A549 (cell line): Measurements from ENCODE around the gene PRKN. TPM values are rescaled to one million over a fixed set of nuclear protein-coding genes. Genes with fewer than 3 reads are reported as not detected.

ENCODE experiments used
- ATAC-seq, 2 experiments: fragments of 200-7000 bp in 1 of 2; fragments of >200 bp in 1 of 2; cut with Nextera tagmentation in 1 of 2; cut with Tn5 transposase in 1 of 2; 3 replicates each; pipeline versions ENCODE4 v1.8.0 to v1.9.1; 2018 to 2020; ENCODE audit warnings: mild to moderate bottlenecking in 1 of 2, moderate library complexity in 1 of 2
- CTCF ChIA-PET: fragments of 300-600 bp; sonication (Branson Sonifier 250); formaldehyde crosslinking; extraction: SDS; loops from one replicate; lab custom pipeline; 2021; ENCODE audit warnings: antibody characterized with exemption, inconsistent platforms; lab: Yijun Ruan, JAX
- POLR2A ChIA-PET: fragments of 350-600 bp; formaldehyde crosslinking; extraction: SDS; loops from one replicate; lab custom pipeline; 2021; ENCODE audit warnings: antibody characterized with exemption, inconsistent platforms; lab: Yijun Ruan, JAX
- DNase-seq, 2 experiments: peaks; one replicate each; pipeline versions ENCODE4 v3.0.0 to v3.0.0-alpha.2; 2011 to 2016; ENCODE audit warnings: low read depth in 1 of 2, low spot score in 1 of 2
- FAIRE-seq: peaks from 2 replicates; lab custom pipeline; 2011; peaks lifted over from hg19 to GRCh38; lab: Jason Lieb, UNC
- H3K27ac ChIP-seq, 2 experiments: fragments of >200 bp; sonication (Bioruptor Twin); formaldehyde crosslinking; 3 replicates each; pipeline ENCODE4 v1.5.1; 2016 to 2017
- H3K4me1 ChIP-seq: fragments of >200 bp; sonication (Bioruptor Twin); formaldehyde crosslinking; 3 replicates; pipeline ENCODE4 v1.6.1; 2016
- H3K4me2 ChIP-seq: fragments of >200 bp; sonication (Bioruptor Twin); formaldehyde crosslinking; 3 replicates; pipeline ENCODE4 v1.6.1; 2016
- H3K4me3 ChIP-seq: fragments of >200 bp; sonication (Bioruptor Twin); formaldehyde crosslinking; 3 replicates; pipeline ENCODE4 v1.5.1; 2016
- H3K9me3 ChIP-seq: fragments of >200 bp; sonication (Bioruptor Twin); formaldehyde crosslinking; 3 replicates; pipeline ENCODE4 v1.6.1; 2016
- ATOH8 ChIP-seq: fragments of 250-450 bp; sonication (Bioruptor Pico); IDR thresholded peaks from 2 replicates; pipeline ENCODE4 v1.5.0; 2020; ENCODE audit warnings: low read depth, mild to moderate bottlenecking, moderate library complexity
- BHLHE40 ChIP-seq: IDR thresholded peaks from 2 replicates; pipeline ENCODE4 v1.6.1; 2012; ENCODE audit warnings: low read depth, low read length, inconsistent platforms
- CTCF ChIP-seq: fragments of >200 bp; sonication (Bioruptor Twin); formaldehyde crosslinking; IDR thresholded peaks from 3 replicates; pipeline ENCODE4 v1.5.1; 2016
- EHMT2 ChIP-seq: fragments of 200-600 bp; sonication (generic); IDR thresholded peaks from 2 replicates; pipeline ENCODE4 v1.6.1; 2016; ENCODE audit warnings: antibody characterized with exemption, low read depth, mild to moderate bottlenecking, moderate library complexity
- ELK1 ChIP-seq: fragments of 150-350 bp; IDR thresholded peaks from 2 replicates; pipeline ENCODE4 v1.6.1; 2014; ENCODE audit warnings: low read depth, mild to moderate bottlenecking, low read length
- FOSB ChIP-seq: fragments of 250-450 bp; sonication (Bioruptor Pico); IDR thresholded peaks from 2 replicates; pipeline ENCODE4 v1.5.0; 2020; ENCODE audit warnings: mild to moderate bottlenecking, moderate library complexity
- GATA3 ChIP-seq: IDR thresholded peaks from 2 replicates; pipeline ENCODE4 v1.6.1; 2012; ENCODE audit warnings: borderline replicate concordance
- JUN ChIP-seq, 2 experiments: fragments of >200 bp; sonication (Bioruptor Twin); formaldehyde crosslinking; IDR thresholded peaks; 2 replicates in 1 of 2; 3 replicates in 1 of 2; pipeline ENCODE4 v1.6.1; 2016 to 2017
- MAFK ChIP-seq: fragments of 450-650 bp; IDR thresholded peaks from 2 replicates; pipeline ENCODE4 v1.6.1; 2014; ENCODE audit not compliant: partially characterized antibody
- MAZ ChIP-seq: fragments of 150-350 bp; IDR thresholded peaks from 2 replicates; pipeline ENCODE4 v1.6.1; 2014; ENCODE audit warnings: antibody characterized with exemption, low read depth, low read length, borderline replicate concordance
- MYC ChIP-seq: IDR thresholded peaks from 2 replicates; pipeline ENCODE4 v1.6.1; 2012; ENCODE audit warnings: mild to moderate bottlenecking, inconsistent platforms, low read length, improper control_type of control experiment, borderline replicate concordance
- NPAS2 ChIP-seq: fragments of 250-450 bp; sonication (Bioruptor Pico); IDR thresholded peaks from 2 replicates; pipeline ENCODE4 v1.8.0; 2022; ENCODE audit warnings: mild to moderate bottlenecking, moderate library complexity, borderline replicate concordance
- NR3C1 ChIP-seq: fragments of >200 bp; sonication (Bioruptor Twin); formaldehyde crosslinking; IDR thresholded peaks from 3 replicates; pipeline ENCODE4 v1.6.1; 2017
- POLR2A ChIP-seq: IDR thresholded peaks from 2 replicates; pipeline ENCODE4 v1.6.1; 2012; ENCODE audit warnings: mild to moderate bottlenecking, low read length
- REST ChIP-seq: fragments of 200-600 bp; sonication (generic); IDR thresholded peaks from 2 replicates; pipeline ENCODE4 v1.6.1; 2016; ENCODE audit warnings: antibody characterized with exemption, mild to moderate bottlenecking, moderate library complexity
- SREBF2 ChIP-seq: fragments of 450-650 bp; IDR thresholded peaks from 2 replicates; pipeline ENCODE4 v1.6.1; 2014; ENCODE audit warnings: mild to moderate bottlenecking, moderate library complexity
- TP53 ChIP-seq: fragments of 250-450 bp; sonication (Bioruptor Pico); IDR thresholded peaks from 2 replicates; pipeline ENCODE4 v1.5.0; 2021; ENCODE audit warnings: mild to moderate bottlenecking, moderate library complexity
- ZNF302 ChIP-seq: fragments of 250-450 bp; sonication (Bioruptor Pico); IDR thresholded peaks from 2 replicates; pipeline ENCODE4 v1.9.0; 2021; ENCODE audit warnings: inconsistent platforms, mild to moderate bottlenecking, moderate library complexity
- WGBS: methylation state at CpG from one replicate; pipeline ENCODE4 v1.1.6; 2017; ENCODE audit errors: missing lambda C conversion rate; 5-methylcytosine and 5-hydroxymethylcytosine counted together
- polyA plus RNA-seq, 4 experiments: library from polyadenylated mRNA; depleted of rRNA in 3 of 4; stranded (reverse); fragments of >200 nt; fragmentation: RNase III in 1 of 4; extraction: RNeasy Plus Mini Kit Qiagen cat#74134 plus additional on column Dnase treatment in 1 of 4; gene quantifications; 2 replicates in 3 of 4; 3 replicates in 1 of 4; pipeline ENCODE4 v1.2.3, GENCODE V29; 2011 to 2017

PRKN gene
- polyA plus RNA-seq, 2 of the 4 experiments (the other 2 are of a cell fraction) = 0.36 to 0.39 TPM

GRCh38 chr6:161921602-161922395 lies 805.8 kb downstream of the PRKN start:
- H3K9me3 ChIP-seq = no peaks in the 10 kb centered on the region
- peak overlapping the region; percentile 26; the same call in 2 of the 3 replicates for H3K4me2 ChIP-seq
- peaks cover 43% of the 10 kb centered on the region for H3K4me1 ChIP-seq
- FAIRE-seq (no peak), DNase-seq (no peak), ATAC-seq (no peak)
- peak overlapping the region; percentile 78 to 87 for H3K27ac ChIP-seq
- no peak overlapping the region for H3K4me3 ChIP-seq
- TF ChIP-seq MAZ (no peak), CTCF (no peak)
- 61% methylated on average over 3 of the region's 3 CpGs for WGBS
- CTCF ChIA-PET = no interaction called here
- POLR2A ChIA-PET = no interaction called here

- no peak for TF ChIP-seq NR3C1
- TF ChIP-seq MYC = no peak
- TF ChIP-seq ZNF302 (CRISPR knock-in tag) = no peak
- TF ChIP-seq TP53 = no peak
- no peak for TF ChIP-seq FOSB (CRISPR knock-in tag)
- no peak for TF ChIP-seq CTCF
- no peak for TF ChIP-seq GATA3
- no peak for TF ChIP-seq JUN (IDR thresholded peaks at IDR 0.05)
- no peak for TF ChIP-seq REST
- TF ChIP-seq ATOH8 (CRISPR knock-in tag) = no peak
- TF ChIP-seq ELK1 = no peak
- no peak for TF ChIP-seq POLR2A
- TF ChIP-seq SREBF2 = no peak
- TF ChIP-seq EHMT2 = no peak
- no peak for TF ChIP-seq MAFK
- no peak for TF ChIP-seq MAZ
- no peak for TF ChIP-seq NPAS2 (CRISPR knock-in tag)
- no peak for TF ChIP-seq BHLHE40
- TF ChIP-seq, all 56 proteins: peak for 0
- FAIRE-seq = no peak
- no peak for ATAC-seq
- Histone ChIP-seq H3K9me3 (no peaks in the 10 kb centered on the region), H3K4me2 (no peak overlapping the region), H3K4me1 (peaks cover 42% of the 10 kb centered on the region), H3K27ac (no peak overlapping the region; a peak in 1 of 6 replicates), H3K4me3 (no peak overlapping the region)
- 35% methylated on average over 2 of the region's 2 CpGs for WGBS
- no peak for DNase-seq
- ChIA-PET POLR2A (no interaction called here), CTCF (no interaction called here)
Measured at GRCh38 chr6:161919691-161920090, 807.9 kb downstream of the PRKN start.
